Measurements from ENCODE around the gene S100PBP.

S100PBP gene

DNA sequence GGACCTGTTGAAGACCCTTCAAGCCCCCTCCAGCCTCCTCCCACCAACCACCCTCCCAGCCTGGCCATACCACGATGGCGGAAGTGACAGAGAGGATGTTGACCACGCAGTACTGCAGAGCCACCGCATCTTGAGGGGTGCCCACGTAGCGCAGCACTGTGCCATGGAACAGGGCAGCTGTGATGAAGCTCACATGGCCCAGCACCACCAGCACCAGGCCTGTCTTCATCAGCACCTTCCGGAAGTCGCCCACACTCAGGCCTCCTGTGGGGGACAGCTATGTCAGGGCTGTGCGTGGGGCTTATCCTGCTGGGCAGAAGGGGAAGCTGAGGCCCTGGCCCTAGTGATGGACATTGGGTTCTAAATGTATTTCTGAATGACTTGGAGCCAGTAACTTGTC, 80.6 kb downstream of the S100PBP start:
- Histone ChIP-seq H3K9ac (ENCODE audit: low read length) (no peak overlapping the region), H3K23ac (ENCODE audit: low read length in 2 of 2) (no peak overlapping the region), H3K36me3 (ENCODE audit: control insufficient read depth in 1 of 2, insufficient read depth in 2 of 2, low read depth in 1 of 2, low read length in 2 of 2) (peaks cover 0 to 3% of the 10 kb centered on the region in 2 experiments), H2BK12ac (ENCODE audit: low read length in 2 of 2) (no peak overlapping the region), H3K4ac (ENCODE audit: low read depth in 1 of 2, low read length in 2 of 2) (no peak overlapping the region), H2AK5ac (ENCODE audit: low read length, severe bottlenecking) (no peak overlapping the region), H3K79me1 (replicated peaks; ENCODE audit: low read length, poor library complexity, severe bottlenecking) (no peaks in the 10 kb centered on the region), H3K9me3 (ENCODE audit: control insufficient read depth, low read length) (no peaks in the 10 kb centered on the region), H3K4me2 (ENCODE audit: low read length, poor library complexity, severe bottlenecking) (no peak overlapping the region), H3K27me3 (ENCODE audit: control insufficient read depth in 1 of 2, insufficient read depth in 1 of 2, low read length in 2 of 2) (peaks cover 0 to 18% of the 10 kb centered on the region in 2 experiments), H3K4me1 (ENCODE audit: control insufficient read depth, insufficient read depth, low read depth, low read length) (peaks cover 18% of the 10 kb centered on the region), H2BK15ac (ENCODE audit: low read depth, poor library complexity, severe bottlenecking) (no peak overlapping the region), H2BK120ac (ENCODE audit: low read depth, low read length) (no peak overlapping the region), H3K27ac (ENCODE audit: low read length, poor library complexity, severe bottlenecking) (no peak overlapping the region), H2AFZ (ENCODE audit: low read depth, low read length) (no peak overlapping the region), H4K8ac (ENCODE audit: low read length) (no peak overlapping the region), H4K91ac (ENCODE audit: low read length) (no peak overlapping the region), H2BK5ac (ENCODE audit: low read depth, low read length, poor library complexity, severe bottlenecking) (no peak overlapping the region), H3K4me3 (ENCODE audit: insufficient read depth in 1 of 2, low read depth in 1 of 2, low read length in 2 of 2) (no peak overlapping the region), H3K14ac (ENCODE audit: low read length in 2 of 2) (peak overlapping the region in 1 of 2 experiments; percentile 9), H3K18ac (ENCODE audit: low read depth in 1 of 2, low read length in 2 of 2) (no peak overlapping the region)
- WGBS: 93% methylated on average over 9 of the region's 9 CpGs
- DNase-seq: no peak

- DNase-seq: no peak
- no peak overlapping the region for H3K4me3 ChIP-seq (ENCODE audit: insufficient read depth in 1 of 2, low read depth in 1 of 2, low read length in 2 of 2)
- peaks cover 0 to 3% of the 10 kb centered on the region in 2 experiments for H3K36me3 ChIP-seq (ENCODE audit: control insufficient read depth in 1 of 2, insufficient read depth in 2 of 2, low read depth in 1 of 2, low read length in 2 of 2)
- H2BK12ac ChIP-seq (ENCODE audit: low read length in 2 of 2): no peak overlapping the region
- no peak overlapping the region for H3K14ac ChIP-seq (ENCODE audit: low read length in 2 of 2)
- WGBS: 91% methylated on average over 3 of the region's 3 CpGs
- no peak overlapping the region for H2BK5ac ChIP-seq (ENCODE audit: low read depth, low read length, poor library complexity, severe bottlenecking)
- H4K91ac ChIP-seq (ENCODE audit: low read length): peak overlapping the region; percentile 61
- no peaks in the 10 kb centered on the region for H3K9me3 ChIP-seq (ENCODE audit: control insufficient read depth, low read length)
- H3K18ac ChIP-seq (ENCODE audit: low read depth in 1 of 2, low read length in 2 of 2): no peak overlapping the region
- no peak overlapping the region for H2AK5ac ChIP-seq (ENCODE audit: low read length, severe bottlenecking)
- peaks cover 12% of the 10 kb centered on the region for H3K4me1 ChIP-seq (ENCODE audit: control insufficient read depth, insufficient read depth, low read depth, low read length)
- no peak overlapping the region for H3K4me2 ChIP-seq (ENCODE audit: low read length, poor library complexity, severe bottlenecking)
- H3K27ac ChIP-seq (ENCODE audit: low read length, poor library complexity, severe bottlenecking): no peak overlapping the region
- no peak overlapping the region for H2BK15ac ChIP-seq (ENCODE audit: low read depth, poor library complexity, severe bottlenecking)
- H3K79me1 ChIP-seq (replicated peaks; ENCODE audit: low read length, poor library complexity, severe bottlenecking): no peaks in the 10 kb centered on the region
- no peak overlapping the region for H3K4ac ChIP-seq (ENCODE audit: low read depth in 1 of 2, low read length in 2 of 2)
- no peak overlapping the region for H4K8ac ChIP-seq (ENCODE audit: low read length)
- no peak overlapping the region for H2AFZ ChIP-seq (ENCODE audit: low read depth, low read length)
- peaks cover 0 to 14% of the 10 kb centered on the region in 2 experiments for H3K27me3 ChIP-seq (ENCODE audit: control insufficient read depth in 1 of 2, insufficient read depth in 1 of 2, low read length in 2 of 2)
- no peak overlapping the region for H3K23ac ChIP-seq (ENCODE audit: low read length in 2 of 2)
- no peak overlapping the region for H3K9ac ChIP-seq (ENCODE audit: low read length)
- no peak overlapping the region for H2BK120ac ChIP-seq (ENCODE audit: low read depth, low read length)
These were observed 81.5 kb downstream of the S100PBP start for GRCh38 chr1:32898958-32899357.

DNA sequence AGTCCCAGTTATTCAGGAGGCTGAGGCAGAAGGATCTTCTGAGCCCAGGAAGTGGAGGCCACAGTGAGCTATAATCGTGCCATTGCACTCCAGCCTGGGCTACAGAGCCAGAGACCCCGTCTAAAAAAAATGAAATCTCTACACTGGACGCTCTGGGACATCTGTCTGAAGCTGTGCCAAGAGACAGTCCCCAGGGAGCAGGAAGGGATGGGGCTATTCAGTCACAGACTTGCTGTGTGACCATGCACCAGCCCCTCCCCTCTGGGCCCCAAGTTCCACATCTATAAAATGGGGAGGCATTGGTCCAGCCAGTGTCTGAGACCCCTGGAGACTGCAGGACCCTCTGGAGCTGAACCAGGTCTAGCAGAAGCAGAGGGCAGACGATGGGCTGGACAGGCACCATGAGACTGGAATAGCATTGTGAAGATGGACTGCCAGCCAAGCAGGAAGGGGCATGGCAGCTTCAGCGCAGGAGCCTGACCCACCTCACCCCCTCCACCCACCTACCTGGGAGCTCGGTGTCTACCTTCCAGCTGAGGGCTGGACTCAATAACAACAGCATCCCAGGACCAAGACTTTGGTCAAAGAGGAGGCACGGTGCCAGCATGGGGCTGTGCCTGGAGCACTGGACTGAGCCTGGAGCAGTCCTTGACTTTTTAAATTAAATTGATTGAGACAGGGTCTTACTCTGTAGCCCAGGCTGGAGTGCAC, 82.3 kb downstream of the S100PBP start:
- Histone ChIP-seq H2BK12ac (ENCODE audit: low read length in 2 of 2) (no peak overlapping the region), H3K23ac (ENCODE audit: low read length in 2 of 2) (no peak overlapping the region), H4K8ac (ENCODE audit: low read length) (no peak overlapping the region), H3K4me1 (ENCODE audit: control insufficient read depth, insufficient read depth, low read depth, low read length) (peaks cover 11% of the 10 kb centered on the region), H3K36me3 (ENCODE audit: control insufficient read depth in 1 of 2, insufficient read depth in 2 of 2, low read depth in 1 of 2, low read length in 2 of 2) (peaks cover 0 to 3% of the 10 kb centered on the region in 2 experiments), H2BK5ac (ENCODE audit: low read depth, low read length, poor library complexity, severe bottlenecking) (no peak overlapping the region), H3K4ac (ENCODE audit: low read depth in 1 of 2, low read length in 2 of 2) (no peak overlapping the region), H2BK120ac (ENCODE audit: low read depth, low read length) (no peak overlapping the region), H4K91ac (ENCODE audit: low read length) (no peak overlapping the region), H3K79me1 (replicated peaks; ENCODE audit: low read length, poor library complexity, severe bottlenecking) (no peaks in the 10 kb centered on the region), H2AFZ (ENCODE audit: low read depth, low read length) (no peak overlapping the region), H3K9ac (ENCODE audit: low read length) (no peak overlapping the region), H3K27ac (ENCODE audit: low read length, poor library complexity, severe bottlenecking) (no peak overlapping the region), H2BK15ac (ENCODE audit: low read depth, poor library complexity, severe bottlenecking) (peak overlapping the region; percentile 41), H3K9me3 (ENCODE audit: control insufficient read depth, low read length) (no peaks in the 10 kb centered on the region), H3K18ac (ENCODE audit: low read depth in 1 of 2, low read length in 2 of 2) (no peak overlapping the region), H2AK5ac (ENCODE audit: low read length, severe bottlenecking) (no peak overlapping the region), H3K14ac (ENCODE audit: low read length in 2 of 2) (no peak overlapping the region), H3K4me3 (ENCODE audit: insufficient read depth in 1 of 2, low read depth in 1 of 2, low read length in 2 of 2) (no peak overlapping the region), H3K4me2 (ENCODE audit: low read length, poor library complexity, severe bottlenecking) (no peak overlapping the region), H3K27me3 (ENCODE audit: control insufficient read depth in 1 of 2, insufficient read depth in 1 of 2, low read length in 2 of 2) (peaks cover 0 to 18% of the 10 kb centered on the region in 2 experiments)
- 76% methylated on average over 7 of the region's 7 CpGs for WGBS
- DNase-seq: no peak

DNA sequence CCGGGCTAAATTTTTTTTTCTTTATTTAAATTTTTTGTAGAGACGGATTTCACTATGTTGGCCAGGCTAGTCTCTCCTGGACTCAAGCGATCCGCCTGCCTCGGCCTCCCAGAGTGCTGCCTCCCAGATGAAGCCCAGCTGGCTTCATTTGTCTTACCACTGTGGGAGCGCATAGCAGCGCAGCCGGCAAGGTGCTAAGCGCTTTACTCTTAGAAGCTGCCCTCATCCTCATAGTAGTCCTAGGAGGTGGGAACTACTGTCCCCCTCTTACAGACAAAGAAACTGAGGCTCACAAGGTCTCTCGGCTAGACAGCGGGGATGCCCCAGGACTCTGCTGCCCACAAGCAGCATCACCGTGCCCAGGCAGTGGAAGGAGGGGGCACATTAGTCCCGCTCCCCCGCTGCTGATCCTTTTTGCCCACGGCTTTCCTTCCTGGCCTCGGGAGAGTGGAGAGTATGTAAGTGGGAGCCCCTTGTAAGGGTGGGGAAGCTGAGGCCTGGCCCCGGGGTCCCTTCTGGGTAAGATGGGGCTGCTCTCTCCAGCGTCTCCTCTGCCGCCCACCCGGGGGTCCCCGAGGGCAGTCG, 83.0 kb downstream of the S100PBP start:
- Histone ChIP-seq H3K4ac (ENCODE audit: low read depth in 1 of 2, low read length in 2 of 2) (no peak overlapping the region), H4K91ac (ENCODE audit: low read length) (no peak overlapping the region), H3K4me2 (ENCODE audit: low read length, poor library complexity, severe bottlenecking) (peak overlapping the region; percentile 94), H3K9me3 (ENCODE audit: control insufficient read depth, low read length) (no peaks in the 10 kb centered on the region), H2BK12ac (ENCODE audit: low read length in 2 of 2) (no peak overlapping the region), H3K18ac (ENCODE audit: low read depth in 1 of 2, low read length in 2 of 2) (no peak overlapping the region), H3K14ac (ENCODE audit: low read length in 2 of 2) (no peak overlapping the region), H3K27me3 (ENCODE audit: control insufficient read depth in 1 of 2, insufficient read depth in 1 of 2, low read length in 2 of 2) (peaks cover 0 to 21% of the 10 kb centered on the region in 2 experiments), H4K8ac (ENCODE audit: low read length) (no peak overlapping the region), H2BK5ac (ENCODE audit: low read depth, low read length, poor library complexity, severe bottlenecking) (no peak overlapping the region), H2AK5ac (ENCODE audit: low read length, severe bottlenecking) (no peak overlapping the region), H3K27ac (ENCODE audit: low read length, poor library complexity, severe bottlenecking) (no peak overlapping the region), H2BK120ac (ENCODE audit: low read depth, low read length) (no peak overlapping the region), H3K9ac (ENCODE audit: low read length) (peak overlapping the region; percentile 75), H2BK15ac (ENCODE audit: low read depth, poor library complexity, severe bottlenecking) (no peak overlapping the region), H3K79me1 (replicated peaks; ENCODE audit: low read length, poor library complexity, severe bottlenecking) (no peaks in the 10 kb centered on the region), H3K4me3 (ENCODE audit: insufficient read depth in 1 of 2, low read depth in 1 of 2, low read length in 2 of 2) (peak overlapping the region; percentile 62 to 83), H2AFZ (ENCODE audit: low read depth, low read length) (peak overlapping the region; percentile 54), H3K4me1 (ENCODE audit: control insufficient read depth, insufficient read depth, low read depth, low read length) (peaks cover 11% of the 10 kb centered on the region), H3K36me3 (ENCODE audit: control insufficient read depth in 1 of 2, insufficient read depth in 2 of 2, low read depth in 1 of 2, low read length in 2 of 2) (peaks cover 0 to under 1% of the 10 kb centered on the region in 2 experiments), H3K23ac (ENCODE audit: low read length in 2 of 2) (no peak overlapping the region)
- no peak for DNase-seq
- 33% methylated on average over 22 of the region's 22 CpGs for WGBS
